Astrocyte (in vitro differentiated cells and primary cell): ENCODE measurements around the gene ANTXR1. TPM values are rescaled to one million over a fixed set of nuclear protein-coding genes. Genes with fewer than 3 reads are reported as not detected.
A peak's percentile ranks its signal among the peaks of the same experiment; 100 is the strongest.

Experiments
- DNase-seq: peaks from one replicate; pipeline ENCODE4 v3.0.0-alpha.2; 2010; ENCODE audit warnings: low read depth
- FAIRE-seq: peaks from 2 replicates; lab custom pipeline; 2011; peaks lifted over from hg19 to GRCh38; lab: Jason Lieb, UNC
- H2AFZ ChIP-seq: 2 replicates; pipeline ENCODE4 v1.6.0; 2012; ENCODE audit warnings: low read depth, low read length, inconsistent platforms
- H3K27ac ChIP-seq: 2 replicates; pipeline ENCODE4 v1.5.1; 2011; ENCODE audit warnings: low read depth, low read length, inconsistent platforms
- H3K27me3 ChIP-seq: 2 replicates; pipeline ENCODE4 v1.6.0; 2011; ENCODE audit warnings: low read length, inconsistent platforms; ENCODE audit not compliant: insufficient read depth
- H3K36me3 ChIP-seq: 2 replicates; pipeline ENCODE4 v1.5.1; 2011; ENCODE audit warnings: low read length, inconsistent platforms; ENCODE audit not compliant: insufficient read depth
- H3K4me1 ChIP-seq: 2 replicates; pipeline ENCODE4 v1.5.1; 2011; ENCODE audit warnings: low read length, inconsistent platforms; ENCODE audit not compliant: insufficient read depth
- H3K4me2 ChIP-seq: 2 replicates; pipeline ENCODE4 v1.6.0; 2012; ENCODE audit warnings: low read length, inconsistent platforms
- H3K4me3 ChIP-seq: 2 replicates; pipeline ENCODE4 v1.5.1; 2011; ENCODE audit warnings: low read depth, mild to moderate bottlenecking, low read length, inconsistent platforms; ENCODE audit not compliant: insufficient read depth
- H3K79me2 ChIP-seq: 2 replicates; pipeline ENCODE4 v1.6.0; 2012; ENCODE audit warnings: mild to moderate bottlenecking, low read length, inconsistent platforms; ENCODE audit not compliant: insufficient read depth
- H3K9ac ChIP-seq: 2 replicates; pipeline ENCODE4 v1.6.0; 2012; ENCODE audit warnings: mild to moderate bottlenecking, low read length, inconsistent platforms
- H3K9me3 ChIP-seq: 2 replicates; pipeline ENCODE4 v1.5.1; 2012; ENCODE audit warnings: low read depth, mild to moderate bottlenecking, low read length, inconsistent platforms; ENCODE audit not compliant: insufficient read depth
- H4K20me1 ChIP-seq: 2 replicates; pipeline ENCODE4 v1.6.0; 2012; ENCODE audit warnings: low read length, inconsistent platforms; ENCODE audit not compliant: insufficient read depth
- H3K27ac Mint-ChIP-seq: one replicate; pipeline ENCODE4 v1.8.0; 2021; ENCODE audit warnings: mild to moderate bottlenecking, mixed read lengths; ENCODE audit not compliant: unreplicated experiment
- H3K27me3 Mint-ChIP-seq: one replicate; pipeline ENCODE4 v1.8.0; 2021; ENCODE audit warnings: low read depth, mixed read lengths; ENCODE audit not compliant: unreplicated experiment
- H3K36me3 Mint-ChIP-seq: one replicate; pipeline ENCODE4 v1.8.0; 2021; ENCODE audit warnings: low read depth, mixed read lengths; ENCODE audit not compliant: unreplicated experiment
- H3K4me1 Mint-ChIP-seq: one replicate; pipeline ENCODE4 v1.8.0; 2021; ENCODE audit warnings: low read depth, mixed read lengths; ENCODE audit not compliant: unreplicated experiment
- H3K4me3 Mint-ChIP-seq: one replicate; pipeline ENCODE4 v1.8.0; 2021; ENCODE audit warnings: mild to moderate bottlenecking, moderate library complexity, mixed read lengths; ENCODE audit not compliant: unreplicated experiment
- H3K9me3 Mint-ChIP-seq: one replicate; pipeline ENCODE4 v1.8.0; 2021; ENCODE audit warnings: mild to moderate bottlenecking, mixed read lengths; ENCODE audit not compliant: unreplicated experiment
- CTCF ChIP-seq: IDR thresholded peaks from 2 replicates; pipeline ENCODE4 v1.5.1; 2011; ENCODE audit warnings: low read depth, mild to moderate bottlenecking, inconsistent platforms, low read length, moderate library complexity; ENCODE audit not compliant: insufficient read depth
- EZH2 ChIP-seq: IDR thresholded peaks from 2 replicates; pipeline ENCODE4 v1.6.1; 2012; ENCODE audit warnings: mild to moderate bottlenecking, low read length, inconsistent platforms; ENCODE audit not compliant: insufficient read depth
- total RNA-seq: library from RNA; stranded (reverse); gene quantifications from 2 replicates; pipeline ENCODE4 v1.2.1, GENCODE V29; 2021

Gene ANTXR1
- total RNA-seq, 1 donor from 2014 or later = 67.8 TPM

DNA sequence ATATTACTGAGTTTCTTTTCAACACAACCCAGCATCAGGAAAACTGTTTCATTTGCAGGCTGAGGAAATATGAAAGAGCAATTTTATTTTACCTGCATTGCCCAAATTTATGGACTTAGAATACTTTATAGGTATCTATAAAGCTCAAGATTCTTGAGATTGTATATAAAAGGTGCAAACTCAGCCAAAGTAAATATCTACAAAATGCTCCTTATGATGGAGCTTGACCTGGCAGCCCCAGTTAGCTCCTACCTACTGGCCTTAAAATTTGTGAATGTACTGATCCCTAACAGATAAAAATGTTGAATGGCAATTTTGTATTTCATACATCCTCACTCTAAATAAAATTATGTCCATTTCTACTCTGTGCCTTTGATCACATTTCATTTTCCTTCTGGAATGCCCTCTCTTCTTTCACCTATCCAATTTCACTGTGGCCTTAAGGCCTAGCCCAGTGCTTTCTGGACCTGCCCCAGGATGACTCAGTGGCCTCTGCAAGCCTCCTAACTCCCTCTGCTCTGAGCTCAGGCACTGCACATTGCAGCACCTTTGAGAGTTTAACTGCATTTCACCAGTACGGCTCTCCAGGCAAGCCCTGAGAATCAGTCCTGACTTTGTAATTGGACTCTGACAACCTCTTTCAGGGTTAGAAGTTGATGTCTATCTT lies 125.9 kb downstream of the ANTXR1 start:
- no peaks in the 10 kb centered on the region for H4K20me1 ChIP-seq
- H3K36me3 ChIP-seq = no peaks in the 10 kb centered on the region
- H3K27ac ChIP-seq = peak overlapping the region; percentile 78
- Mint-ChIP-seq H3K9me3 (no peaks in the 10 kb centered on the region), H3K27ac (peak overlapping the region; percentile 97), H3K36me3 (peaks cover 8% of the 10 kb centered on the region), H3K4me1 (peaks cover 42% of the 10 kb centered on the region), H3K4me3 (peak overlapping the region; percentile 62), H3K27me3 (no peaks in the 10 kb centered on the region)
- no peaks in the 10 kb centered on the region for H3K79me2 ChIP-seq
- H3K27me3 ChIP-seq = no peaks in the 10 kb centered on the region
- no peaks in the 10 kb centered on the region for H3K9me3 ChIP-seq
- H3K4me1 ChIP-seq = peaks cover 28% of the 10 kb centered on the region
- TF ChIP-seq CTCF (no peak), EZH2 (no peak)
- FAIRE-seq = peak; percentile 72
- H3K9ac ChIP-seq = peak overlapping the region; percentile 62
- peak; percentile 89 for DNase-seq
- H3K4me2 ChIP-seq = peak overlapping the region; percentile 81
- H2AFZ ChIP-seq = no peak overlapping the region
- H3K4me3 ChIP-seq = peak overlapping the region; percentile 30

- Histone ChIP-seq H3K79me2 (no peaks in the 10 kb centered on the region), H3K36me3 (no peaks in the 10 kb centered on the region), H3K9me3 (no peaks in the 10 kb centered on the region), H2AFZ (no peak overlapping the region), H4K20me1 (no peaks in the 10 kb centered on the region), H3K4me1 (peaks cover 32% of the 10 kb centered on the region), H3K9ac (no peak overlapping the region), H3K27me3 (no peaks in the 10 kb centered on the region), H3K27ac (peak overlapping the region; percentile 78), H3K4me2 (peak overlapping the region; percentile 81), H3K4me3 (no peak overlapping the region)
- FAIRE-seq = no peak
- Mint-ChIP-seq H3K27me3 (no peaks in the 10 kb centered on the region), H3K27ac (no peak overlapping the region), H3K9me3 (no peaks in the 10 kb centered on the region), H3K4me1 (peaks cover 42% of the 10 kb centered on the region), H3K36me3 (peaks cover 11% of the 10 kb centered on the region), H3K4me3 (no peak overlapping the region)
- TF ChIP-seq CTCF (no peak), EZH2 (no peak)
- DNase-seq = no peak
These were observed 127.0 kb downstream of the ANTXR1 start for GRCh38 chr2:69139778-69140670.
